Endodermal cell (in vitro differentiated cells): ENCODE data around the gene PRMT7. TPM values are rescaled to one million over a fixed set of nuclear protein-coding genes. Genes with fewer than 3 reads are reported as not detected.

Source experiments
- DNase-seq: peaks from one replicate; pipeline ENCODE4 v3.0.0-alpha.2; 2017
- H3K27ac ChIP-seq: 2 replicates; pipeline ENCODE4 v1.5.1; 2013; ENCODE audit warnings: mild to moderate bottlenecking, low read depth, low read length, moderate library complexity
- H3K27me3 ChIP-seq: 2 replicates; pipeline ENCODE4 v1.6.1; 2013; ENCODE audit warnings: mild to moderate bottlenecking, low read length, moderate library complexity; ENCODE audit not compliant: insufficient read depth, control insufficient read depth, poor library complexity, severe bottlenecking
- H3K36me3 ChIP-seq: 2 replicates; pipeline ENCODE4 v1.7.0; 2013; ENCODE audit warnings: mild to moderate bottlenecking, low read length, moderate library complexity; ENCODE audit not compliant: control insufficient read depth, insufficient read depth
- H3K4me1 ChIP-seq: one replicate; pipeline ENCODE4 v1.7.0; 2013; ENCODE audit warnings: low read length; ENCODE audit not compliant: control insufficient read depth, insufficient read depth
- H3K4me3 ChIP-seq: 2 replicates; pipeline ENCODE4 v1.5.1; 2013; ENCODE audit warnings: mild to moderate bottlenecking, low read length, moderate library complexity
- H3K9ac ChIP-seq: 2 replicates; pipeline ENCODE4 v1.6.1; 2013; ENCODE audit warnings: mild to moderate bottlenecking, low read length, moderate library complexity; ENCODE audit not compliant: poor library complexity, severe bottlenecking; ENCODE audit errors: extremely low read depth
- H3K9me3 ChIP-seq: 2 replicates; pipeline ENCODE4 v1.6.1; 2013; ENCODE audit warnings: mild to moderate bottlenecking, low read length, moderate library complexity; ENCODE audit not compliant: control insufficient read depth
- H3K27ac Mint-ChIP-seq: 2 replicates; pipeline ENCODE4 v1.8.0; 2020; ENCODE audit warnings: mixed read lengths
- H3K27me3 Mint-ChIP-seq: 2 replicates; pipeline ENCODE4 v1.8.0; 2021; ENCODE audit warnings: mild to moderate bottlenecking, mixed read lengths; ENCODE audit not compliant: insufficient read depth
- H3K36me3 Mint-ChIP-seq: 2 replicates; pipeline ENCODE4 v1.8.0; 2020; ENCODE audit warnings: low read depth, mixed read lengths
- H3K4me1 Mint-ChIP-seq: 2 replicates; pipeline ENCODE4 v1.8.0; 2020; ENCODE audit warnings: mixed read lengths
- H3K4me3 Mint-ChIP-seq: 2 replicates; pipeline ENCODE4 v1.8.0; 2020; ENCODE audit warnings: mild to moderate bottlenecking, moderate library complexity, mixed read lengths
- H3K9me3 Mint-ChIP-seq: 2 replicates; pipeline ENCODE4 v1.8.0; 2020; ENCODE audit warnings: mild to moderate bottlenecking, mixed read lengths
- whole genome bisulfite sequencing, 2 experiments: methylation state at CpG; one replicate each; pipeline versions ENCODE4 v1.1.5 to v1.1.7; 2013; ENCODE audit warnings: missing lambda C conversion rate in 2 of 2, mixed read lengths in 1 of 2; ENCODE audit not compliant: insufficient coverage in 1 of 2, insufficient read length in 1 of 2; 5-methylcytosine and 5-hydroxymethylcytosine counted together
- total RNA-seq, 2 donors: library from RNA; stranded (reverse); fragmentation: NEBNext Ultra II Directional in 1 of 2; extraction: Animal tissue kit (Norgen Biotek cat#: 25700) in 1 of 2; gene quantifications; 2 replicates in 1 of 2; 3 replicates in 1 of 2; pipeline ENCODE4 v1.2.1, GENCODE V29; 2021
- TF ChIP-seq, protein P1 (sequence below): fragments of 200-600 bp; sonication (generic); conservative IDR thresholded peaks from 2 replicates; pipeline ENCODE4 v1.5.0; 2021; ENCODE audit warnings: antibody characterized with exemption, mild to moderate bottlenecking

The PRMT7 gene
- total RNA-seq, 2 donors from 2014 or later, result 63.9 to 68.5 TPM

DNA sequence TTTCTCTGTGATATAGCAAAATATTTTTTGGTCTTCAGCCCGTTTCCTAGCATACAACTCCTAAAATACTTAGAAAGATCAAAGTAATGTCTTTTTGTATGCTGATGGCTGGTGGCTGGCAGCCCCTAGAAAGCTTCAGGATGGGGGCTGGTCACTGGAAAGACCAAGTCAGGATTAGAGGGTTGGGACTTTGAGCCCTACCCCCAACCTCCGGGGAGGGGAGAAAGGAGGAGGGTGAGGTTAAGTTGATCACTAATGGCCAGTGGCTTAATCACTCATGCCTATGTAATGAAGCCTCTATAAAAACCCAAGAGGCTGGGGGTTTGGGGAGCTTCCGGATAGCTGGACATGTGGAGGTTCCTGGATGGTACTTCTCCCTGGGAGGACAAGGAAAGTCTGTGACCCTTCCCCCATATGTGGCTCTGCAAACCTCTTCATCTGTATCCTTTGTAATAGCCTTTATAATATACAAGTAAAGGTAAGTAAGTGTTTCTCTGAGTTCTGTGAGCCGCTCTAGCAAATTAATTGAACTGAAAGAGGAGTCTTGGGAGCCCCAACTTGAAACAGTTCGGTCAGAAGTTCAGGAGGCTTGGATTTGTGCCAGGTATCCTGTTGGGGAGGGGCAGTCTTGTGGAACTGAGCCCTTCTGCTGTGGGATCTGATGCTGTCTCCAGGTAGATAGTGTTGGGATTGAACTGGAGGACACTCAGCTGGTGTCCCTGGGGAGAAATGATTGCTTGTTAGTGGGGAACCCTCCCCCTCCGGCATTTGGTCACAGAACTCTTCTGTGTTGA is 43.0 kb upstream of the PRMT7 start:
- Histone ChIP-seq H3K9ac (peak overlapping the region; percentile 13), H3K27me3 (no peaks in the 10 kb centered on the region), H3K4me1 (peaks cover 14% of the 10 kb centered on the region), H3K36me3 (peaks cover 17% of the 10 kb centered on the region), H3K27ac (no peak overlapping the region), H3K4me3 (peak overlapping the region; percentile 78), H3K9me3 (no peaks in the 10 kb centered on the region)
- Mint-ChIP-seq H3K9me3 (no peaks in the 10 kb centered on the region), H3K27ac (peak overlapping the region; percentile 87), H3K27me3 (peaks cover 2% of the 10 kb centered on the region), H3K4me3 (peak overlapping the region; percentile 54), H3K36me3 (peaks cover 12% of the 10 kb centered on the region), H3K4me1 (peaks cover 37% of the 10 kb centered on the region)
- DNase-seq, result peak; percentile 80
- 50 to 70% methylated on average over 3 to 5 of the region's 6 CpGs for WGBS, 2 experiments
- TF ChIP-seq, protein P1, sequence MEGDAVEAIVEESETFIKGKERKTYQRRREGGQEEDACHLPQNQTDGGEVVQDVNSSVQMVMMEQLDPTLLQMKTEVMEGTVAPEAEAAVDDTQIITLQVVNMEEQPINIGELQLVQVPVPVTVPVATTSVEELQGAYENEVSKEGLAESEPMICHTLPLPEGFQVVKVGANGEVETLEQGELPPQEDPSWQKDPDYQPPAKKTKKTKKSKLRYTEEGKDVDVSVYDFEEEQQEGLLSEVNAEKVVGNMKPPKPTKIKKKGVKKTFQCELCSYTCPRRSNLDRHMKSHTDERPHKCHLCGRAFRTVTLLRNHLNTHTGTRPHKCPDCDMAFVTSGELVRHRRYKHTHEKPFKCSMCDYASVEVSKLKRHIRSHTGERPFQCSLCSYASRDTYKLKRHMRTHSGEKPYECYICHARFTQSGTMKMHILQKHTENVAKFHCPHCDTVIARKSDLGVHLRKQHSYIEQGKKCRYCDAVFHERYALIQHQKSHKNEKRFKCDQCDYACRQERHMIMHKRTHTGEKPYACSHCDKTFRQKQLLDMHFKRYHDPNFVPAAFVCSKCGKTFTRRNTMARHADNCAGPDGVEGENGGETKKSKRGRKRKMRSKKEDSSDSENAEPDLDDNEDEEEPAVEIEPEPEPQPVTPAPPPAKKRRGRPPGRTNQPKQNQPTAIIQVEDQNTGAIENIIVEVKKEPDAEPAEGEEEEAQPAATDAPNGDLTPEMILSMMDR, result no peak

DNA sequence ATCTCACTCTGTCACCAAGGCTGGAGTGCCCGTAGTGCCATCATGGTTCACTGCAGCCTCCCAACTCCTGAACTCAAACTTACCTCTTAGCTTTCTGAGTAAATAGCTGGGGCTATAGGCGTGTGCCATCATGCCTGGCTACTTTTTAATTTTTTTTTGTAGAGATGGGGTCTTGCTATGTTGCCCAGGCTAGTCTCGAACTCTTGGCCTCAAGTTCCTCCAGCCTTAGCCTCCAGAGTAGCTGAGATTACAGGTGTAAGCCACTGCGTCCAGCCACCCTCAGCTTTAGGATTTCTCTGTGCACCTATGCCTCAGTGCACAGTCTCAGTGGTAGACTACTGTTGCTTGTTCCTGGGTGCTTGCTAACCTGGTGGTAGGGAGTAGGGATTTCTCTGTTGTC is 41.0 kb upstream of the PRMT7 start:
- Histone ChIP-seq H3K27me3 (no peaks in the 10 kb centered on the region), H3K36me3 (peaks cover 35% of the 10 kb centered on the region), H3K4me1 (peaks cover 18% of the 10 kb centered on the region), H3K27ac (no peak overlapping the region), H3K4me3 (no peak overlapping the region), H3K9me3 (no peaks in the 10 kb centered on the region), H3K9ac (no peak overlapping the region)
- TF ChIP-seq, protein P1, result no peak
- no peaks in the 10 kb centered on the region for H3K9me3 Mint-ChIP-seq
- DNase-seq, result no peak
- H3K36me3 Mint-ChIP-seq, result peaks cover 25% of the 10 kb centered on the region
- no peak overlapping the region for H3K4me3 Mint-ChIP-seq
- H3K4me1 Mint-ChIP-seq, result peaks cover 44% of the 10 kb centered on the region
- H3K27me3 Mint-ChIP-seq, result no peaks in the 10 kb centered on the region
- H3K27ac Mint-ChIP-seq, result no peak overlapping the region
- 98 to 100% methylated on average over 2 to 4 of the region's 4 CpGs for WGBS, 2 experiments

DNA sequence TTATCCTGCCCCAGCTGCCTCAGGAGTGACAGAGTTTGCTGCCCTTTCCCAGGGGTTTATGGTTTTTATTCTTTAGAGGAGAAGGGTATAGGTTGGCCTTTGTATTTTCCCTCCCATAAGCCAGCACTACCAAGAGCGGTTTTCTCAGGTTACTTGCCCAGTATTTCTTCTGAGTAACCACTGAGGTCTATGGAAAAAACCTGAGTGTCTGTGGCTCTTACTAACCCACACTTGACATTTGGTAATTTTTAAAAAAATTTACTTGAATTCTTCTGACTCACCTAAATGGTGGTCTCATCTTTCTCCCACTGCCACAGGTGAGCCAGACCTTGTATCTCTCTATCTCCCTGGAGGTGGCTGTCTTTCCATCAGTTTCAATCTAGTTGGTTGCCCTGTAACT is 40.5 kb upstream of the PRMT7 start:
- no peak overlapping the region for H3K4me3 ChIP-seq
- Mint-ChIP-seq H3K27ac (no peak overlapping the region), H3K4me1 (peaks cover 40% of the 10 kb centered on the region), H3K4me3 (no peak overlapping the region), H3K36me3 (peaks cover 27% of the 10 kb centered on the region), H3K9me3 (no peaks in the 10 kb centered on the region), H3K27me3 (no peaks in the 10 kb centered on the region)
- H3K27me3 ChIP-seq, result no peaks in the 10 kb centered on the region
- peaks cover 39% of the 10 kb centered on the region for H3K36me3 ChIP-seq
- WGBS, 2 experiments, result 60 to 71% methylated on average over 1 of the region's 1 CpG
- H3K9ac ChIP-seq, result no peak overlapping the region
- H3K4me1 ChIP-seq, result peaks cover 18% of the 10 kb centered on the region
- no peaks in the 10 kb centered on the region for H3K9me3 ChIP-seq
- no peak for DNase-seq
- TF ChIP-seq, protein P1, result no peak
- no peak overlapping the region for H3K27ac ChIP-seq
